Aorta (tissue), 5 donors: Measurements from ENCODE around the gene HINT2. TPM values are rescaled to one million over a fixed set of nuclear protein-coding genes. Genes with fewer than 3 reads are reported as not detected.

Experiments
- ATAC-seq: fragments of 200-7000 bp; cut with Tn5 transposase; one replicate; pipeline ENCODE4 v1.9.1; 2022; ENCODE audit warnings: moderate library complexity; ENCODE audit not compliant: low FRiP score
- DNase-seq, 2 donors: peaks; one replicate each; pipeline ENCODE4 v3.0.0-alpha.2; 2020
- H3K27ac ChIP-seq, 2 donors: one replicate each; pipeline ENCODE4 v1.5.1; 2013; ENCODE audit warnings: low read length in 2 of 2, mild to moderate bottlenecking in 2 of 2, moderate library complexity in 2 of 2, control low read depth in 1 of 2, inconsistent platforms in 1 of 2, low read depth in 1 of 2
- H3K27me3 ChIP-seq, 2 donors: one replicate each; pipeline ENCODE4 v1.6.1; 2013; ENCODE audit warnings: control low read depth in 1 of 2, low read length in 1 of 2, mild to moderate bottlenecking in 1 of 2, moderate library complexity in 1 of 2; ENCODE audit not compliant: insufficient read depth in 2 of 2, control insufficient read depth in 1 of 2
- H3K36me3 ChIP-seq, 2 donors: one replicate each; pipeline ENCODE4 v1.6.1; 2013; ENCODE audit warnings: control low read depth in 1 of 2, low read length in 1 of 2, mild to moderate bottlenecking in 1 of 2; ENCODE audit not compliant: insufficient read depth in 2 of 2, control insufficient read depth in 1 of 2
- H3K4me1 ChIP-seq, 2 donors: one replicate each; pipeline ENCODE4 v1.6.1; 2013; ENCODE audit warnings: low read length in 2 of 2, control low read depth in 1 of 2, mild to moderate bottlenecking in 1 of 2, moderate library complexity in 1 of 2; ENCODE audit not compliant: insufficient read depth in 2 of 2, control insufficient read depth in 1 of 2
- H3K4me3 ChIP-seq, 2 donors: one replicate each; pipeline ENCODE4 v1.5.1; 2013; ENCODE audit warnings: low read length in 2 of 2, control low read depth in 1 of 2, mild to moderate bottlenecking in 1 of 2
- H3K9me3 ChIP-seq: one replicate; pipeline ENCODE4 v1.6.1; 2013; ENCODE audit warnings: mild to moderate bottlenecking, low read length; ENCODE audit not compliant: control insufficient read depth
- WGBS, 2 donors: extraction: QIAGEN DNeasy Blood & Tissue Kit; methylation state at CpG; one replicate each; pipeline ENCODE4 v1.1.7; 2013; 5-methylcytosine and 5-hydroxymethylcytosine counted together
- intact Hi-C, 2 donors: fragments of 100-400 bp; cut with DNase I; formaldehyde crosslinking; loops; one replicate each; pipeline versions ENCODE4 v1.14.2 to v1.15.0; 2022
- long read RNA-seq, 2 donors: library from polyadenylated mRNA; unstranded; transcript quantifications; one replicate each; pipeline ENCODE4 v2.0.0, GENCODE V29; 2020 to 2021
- polyA plus RNA-seq, 2 donors: library from polyadenylated mRNA; stranded (reverse); fragments of 200-250 nt; gene quantifications; one replicate each; pipeline ENCODE4 v1.2.3, GENCODE V29; 2013
- total RNA-seq, 2 donors: library from RNA; stranded (reverse); fragmentation: NEBNext Ultra II Directional; extraction: Animal tissue kit (Norgen Biotek cat#: 25700); gene quantifications; one replicate each; pipeline ENCODE4 v1.2.1, GENCODE V29; 2021
- donor health status: healthy with polysubstance abuse.
- donor health status: Bipolar disorder and iron deficiency.
- donor health status: DM: no; HTN: no; CAD: no.
- donor health status: DM: no; HTN: no; CAD: no.
- donor health status: DM: yes; HTN: yes; CAD: no.

Gene HINT2
- total RNA-seq: 10 to 100 TPM; 21.3 to 26.0 TPM
- polyA plus RNA-seq: 10 to 100 TPM; 34.8 to 61.5 TPM
- long read RNA-seq, donor 1, partial matches to known transcripts: 0 of 5 reads
- long read RNA-seq, donor 1, other reads (novel, unspliced or antisense): 0 of 5 reads
- long read RNA-seq, donor 2, partial matches to known transcripts: 0 of 2 reads
- long read RNA-seq, donor 2, other reads (novel, unspliced or antisense): 0 of 2 reads

DNA sequence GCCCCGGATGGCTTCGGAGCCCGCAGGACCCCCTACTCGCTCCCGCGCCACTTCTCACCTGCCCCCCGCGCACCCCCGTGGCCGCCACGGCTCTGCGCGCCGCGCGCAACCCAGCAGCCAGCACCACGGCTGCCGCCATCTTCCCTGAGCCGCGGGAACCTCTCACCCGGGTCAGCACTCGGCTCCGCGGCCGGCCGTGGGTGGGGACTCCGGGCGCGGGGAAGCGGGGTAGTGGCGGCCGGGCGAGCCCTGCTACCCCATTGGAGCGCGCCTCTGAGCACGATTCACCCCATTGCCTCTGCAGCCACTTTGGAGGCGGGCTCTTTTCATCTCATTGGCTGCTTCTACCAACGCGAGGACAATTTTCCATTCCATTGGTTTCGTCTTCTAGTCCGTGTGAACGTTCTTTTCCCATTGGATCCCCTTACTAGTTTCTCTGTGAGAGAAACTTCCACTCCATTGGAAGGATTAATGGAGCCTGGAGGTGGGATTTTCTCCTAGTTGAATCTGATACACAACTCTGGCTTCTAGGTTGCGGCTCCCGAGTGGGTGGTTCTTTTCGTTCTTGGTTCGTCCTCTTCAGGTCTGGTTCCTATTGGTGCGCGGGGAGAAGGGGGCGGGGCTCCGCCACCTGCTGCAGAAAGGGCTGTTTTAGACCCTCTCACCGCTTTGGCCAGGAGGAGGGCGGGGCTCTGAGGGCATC, at the start of gene HINT2:
HINT2 (minus strand) TSS at position 202 of the 703 bp plus-strand sequence; CDS start at position 139, 63 bp downstream.
- H3K9me3 ChIP-seq: no peaks in the 10 kb centered on the region
- WGBS, 2 donors: 1% methylated on average over 52 of the region's 52 CpGs
- H3K27me3 ChIP-seq: no peaks in the 10 kb centered on the region
- H3K4me1 ChIP-seq: no peaks in the 10 kb centered on the region
- DNase-seq (peak; percentile 97), ATAC-seq (peak; percentile 97)
- H3K4me3 ChIP-seq: peak within 1 kb of the TSS; percentile 71 to 87
- H3K27ac ChIP-seq: peak within 1 kb of the TSS; percentile 58 to 96
- no peaks in the 10 kb centered on the region for H3K36me3 ChIP-seq
- intact Hi-C loops: no loop called here

DNA sequence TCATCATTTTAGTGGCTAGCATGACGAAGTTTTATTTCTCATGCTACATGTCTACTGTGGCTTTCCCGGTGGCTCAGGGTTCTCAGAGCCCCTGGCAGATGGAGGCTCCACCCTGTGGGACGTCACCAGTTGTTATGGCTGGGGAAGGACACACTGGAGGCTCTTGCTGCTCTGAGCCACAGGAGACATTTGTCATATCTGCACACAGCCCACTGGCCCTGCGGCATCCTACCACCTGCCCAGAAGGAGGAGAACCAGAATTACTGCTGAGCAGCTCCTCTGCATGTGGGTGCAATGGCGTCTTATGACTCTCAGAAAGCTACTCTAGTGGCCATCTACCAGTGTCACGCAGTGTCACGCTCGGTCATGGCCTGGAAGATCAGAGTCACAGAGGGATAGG, 48.7 kb upstream of the HINT2 start:
- Histone ChIP-seq H3K4me1 (no peaks in the 10 kb centered on the region), H3K27ac (no peak overlapping the region), H3K27me3 (no peaks in the 10 kb centered on the region), H3K4me3 (no peak overlapping the region), H3K36me3 (no peaks in the 10 kb centered on the region), H3K9me3 (no peaks in the 10 kb centered on the region)
- DNase-seq: no peak
- intact Hi-C loops: no loop called here
- ATAC-seq: no peak
- 69 to 71% methylated on average over 8 of the region's 8 CpGs for WGBS, 2 donors

DNA sequence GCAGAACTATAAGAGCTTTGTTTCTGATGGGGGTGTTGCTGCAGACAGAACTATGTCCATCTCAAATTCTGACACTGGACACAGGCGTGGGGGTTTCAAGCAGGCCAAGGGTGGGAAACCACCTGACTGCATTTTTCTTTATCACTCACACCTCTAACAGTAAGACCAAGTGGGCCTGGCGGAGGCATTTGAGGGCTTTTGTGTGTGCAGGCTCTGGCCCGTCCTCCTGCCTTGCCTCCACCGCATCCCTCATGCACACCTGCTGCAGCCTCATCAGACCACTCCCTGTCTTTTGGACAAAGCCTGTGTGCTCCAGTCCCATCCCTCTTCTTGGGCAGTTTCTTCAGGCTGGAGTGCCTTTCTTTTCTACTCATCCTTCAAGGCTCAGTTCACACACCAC, 47.5 kb upstream of the HINT2 start:
- DNase-seq: no peak
- no peak overlapping the region for H3K4me3 ChIP-seq
- H3K27me3 ChIP-seq: no peaks in the 10 kb centered on the region
- H3K4me1 ChIP-seq: no peaks in the 10 kb centered on the region
- ATAC-seq: peak; percentile 7
- intact Hi-C loops: no loop called here
- no peaks in the 10 kb centered on the region for H3K36me3 ChIP-seq
- 88 to 92% methylated on average over 4 of the region's 4 CpGs for WGBS, 2 donors
- H3K9me3 ChIP-seq: no peaks in the 10 kb centered on the region
- H3K27ac ChIP-seq: no peak overlapping the region

DNA sequence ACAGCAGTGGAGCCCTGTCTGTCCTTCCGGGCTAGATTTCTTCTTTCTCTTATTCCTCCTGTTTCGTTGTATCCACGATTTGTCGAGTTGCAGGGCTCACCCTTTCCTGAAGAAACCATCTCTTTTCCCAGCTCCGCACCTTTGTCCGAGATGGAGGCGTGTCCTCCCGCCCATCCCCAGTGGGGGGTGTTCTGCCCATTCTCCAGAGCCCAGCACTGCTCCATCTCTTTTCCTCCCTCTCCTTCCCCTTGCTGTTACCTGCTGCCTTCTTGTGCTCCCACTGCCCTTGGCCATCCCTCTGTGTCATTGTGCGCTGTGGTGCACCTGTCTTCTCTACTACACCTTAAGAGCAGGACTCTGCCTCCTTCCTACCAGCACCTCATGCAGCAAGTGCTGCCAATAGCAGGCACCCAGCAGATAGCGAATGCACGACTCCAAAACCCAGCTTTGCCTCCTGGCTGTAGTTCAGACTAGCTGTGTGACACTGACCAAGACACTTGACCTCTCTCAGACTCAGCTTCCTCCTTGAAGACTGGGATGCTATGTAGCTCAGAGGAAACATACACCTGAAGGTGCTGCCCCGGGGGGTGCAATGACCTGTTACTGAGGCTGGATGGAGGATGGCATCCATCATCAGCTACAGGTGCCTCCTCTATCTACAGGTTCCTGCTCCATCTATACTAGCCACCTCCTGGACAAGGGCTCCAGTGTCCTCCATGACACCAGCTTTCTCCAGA, 46.5 kb upstream of the HINT2 start:
- no peaks in the 10 kb centered on the region for H3K4me1 ChIP-seq
- H3K27ac ChIP-seq: no peak overlapping the region
- intact Hi-C loops: no loop called here
- DNase-seq (no peak), ATAC-seq (no peak)
- H3K27me3 ChIP-seq: no peaks in the 10 kb centered on the region
- H3K4me3 ChIP-seq: no peak overlapping the region
- no peaks in the 10 kb centered on the region for H3K36me3 ChIP-seq
- 62% methylated on average over 12 of the region's 12 CpGs for WGBS, 2 donors
- no peaks in the 10 kb centered on the region for H3K9me3 ChIP-seq

DNA sequence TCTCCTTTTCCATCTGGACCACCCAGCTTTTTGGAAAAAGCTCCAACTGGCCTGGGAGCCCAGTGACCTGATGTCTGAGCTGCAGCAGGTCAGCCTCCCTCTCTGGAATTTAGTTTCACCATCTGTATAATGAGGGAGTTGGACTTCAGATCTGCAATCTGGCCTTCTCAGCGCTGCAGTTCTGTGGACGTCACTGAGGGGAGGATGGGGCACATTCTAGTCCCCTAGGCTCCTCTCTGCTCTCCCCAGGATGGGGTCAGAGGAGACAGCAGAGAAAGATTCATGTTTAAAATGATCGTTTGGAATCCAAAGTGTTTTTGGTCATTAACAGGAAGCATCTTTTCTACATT, 45.1 kb upstream of the HINT2 start:
- 37 to 52% methylated on average over 3 of the region's 3 CpGs for WGBS, 2 donors

DNA sequence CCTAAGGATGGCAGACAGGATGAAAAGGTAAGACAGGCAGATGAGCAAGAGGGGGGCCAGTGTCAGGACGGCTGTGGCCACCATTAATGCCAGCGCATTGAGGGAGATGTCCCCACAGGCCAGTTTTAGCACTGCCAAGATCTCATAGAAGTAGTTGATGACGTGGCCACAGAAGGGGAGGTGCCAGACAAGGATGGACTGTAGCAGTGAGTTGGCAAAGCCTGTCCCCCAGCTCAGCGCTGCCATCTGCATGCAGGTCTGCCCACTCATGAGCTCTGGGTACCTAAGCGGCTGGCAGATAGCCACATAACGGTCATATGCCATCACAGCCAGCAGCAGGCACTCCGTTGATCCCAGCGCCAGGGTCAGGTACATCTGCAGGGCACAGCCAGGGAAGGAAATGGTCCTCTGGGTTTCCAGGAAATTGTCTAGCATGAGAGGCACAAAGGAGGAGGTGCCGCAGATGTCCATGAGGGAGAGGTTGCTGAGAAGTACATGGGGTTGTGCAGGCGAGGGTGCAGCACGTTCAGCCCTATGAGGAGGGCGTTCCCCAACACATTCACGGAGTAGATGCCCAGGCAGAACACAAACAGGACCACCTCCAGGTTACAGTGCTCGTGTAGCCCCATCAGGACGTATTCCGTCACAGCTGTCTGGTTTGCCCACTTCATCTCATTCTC, 44.6 kb upstream of the HINT2 start:
- Histone ChIP-seq H3K36me3 (no peaks in the 10 kb centered on the region), H3K9me3 (no peaks in the 10 kb centered on the region), H3K27me3 (no peaks in the 10 kb centered on the region), H3K4me1 (no peaks in the 10 kb centered on the region), H3K27ac (no peak overlapping the region), H3K4me3 (no peak overlapping the region)
- intact Hi-C loops: no loop called here
- ATAC-seq (no peak), DNase-seq (no peak)
- WGBS, 2 donors: 45 to 53% methylated on average over 16 of the region's 16 CpGs

More for the DNA sequence above, 45.1 kb upstream of the HINT2 start:
- DNase-seq (no peak), ATAC-seq (no peak)
- no peaks in the 10 kb centered on the region for H3K9me3 ChIP-seq
- H3K27me3 ChIP-seq: no peaks in the 10 kb centered on the region
- H3K4me3 ChIP-seq: no peak overlapping the region
- no peaks in the 10 kb centered on the region for H3K4me1 ChIP-seq
- no peaks in the 10 kb centered on the region for H3K36me3 ChIP-seq
- no peak overlapping the region for H3K27ac ChIP-seq
- intact Hi-C loops: no loop called here

DNA sequence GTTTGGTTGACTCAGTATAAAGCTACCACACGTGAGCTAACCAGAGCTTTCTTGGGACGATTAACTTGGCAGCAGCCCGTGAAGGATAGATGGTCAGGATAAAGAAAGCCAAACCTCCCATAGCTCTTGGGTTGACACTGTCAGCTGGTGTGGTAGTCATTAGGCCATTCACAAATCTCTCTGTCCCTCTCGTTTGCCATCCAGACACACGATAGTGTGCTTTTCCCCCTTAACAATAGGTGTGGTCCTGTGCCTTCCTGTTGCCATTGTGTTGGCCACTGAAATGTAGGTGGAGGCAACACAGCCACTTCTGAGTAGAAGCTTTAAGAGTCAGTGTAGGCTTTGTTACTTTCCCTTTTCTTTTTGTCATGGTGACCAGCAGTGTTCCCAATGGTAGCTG, 43.6 kb upstream of the HINT2 start:
- intact Hi-C loops: no loop called here

DNA sequence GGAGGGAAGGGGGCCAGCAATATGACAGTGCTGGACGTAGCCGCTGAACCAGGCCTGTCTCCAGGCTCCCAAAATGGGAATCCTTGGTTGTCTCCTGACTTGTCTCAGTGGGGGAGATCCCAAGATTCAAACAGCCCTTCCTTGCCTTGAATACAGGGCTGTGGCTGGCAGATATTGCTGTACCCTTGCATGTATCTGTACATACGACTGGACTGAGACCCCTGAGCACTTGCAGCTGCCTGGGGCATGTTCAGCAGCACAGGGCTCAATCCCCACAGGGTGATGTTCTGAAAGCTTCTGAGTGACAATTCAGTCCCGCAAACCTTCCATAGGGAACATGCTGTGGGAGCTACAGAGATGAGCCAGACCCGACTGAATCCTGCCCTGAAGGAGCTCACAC, 42.0 kb upstream of the HINT2 start:
- H3K4me1 ChIP-seq: no peaks in the 10 kb centered on the region
- no peaks in the 10 kb centered on the region for H3K27me3 ChIP-seq
- no peak overlapping the region for H3K27ac ChIP-seq
- intact Hi-C loops: no loop called here
- H3K36me3 ChIP-seq: peaks cover 0 to 1% of the 10 kb centered on the region in 2 donors
- DNase-seq (no peak), ATAC-seq (no peak)
- 84 to 85% methylated on average over 5 of the region's 5 CpGs for WGBS, 2 donors
- no peaks in the 10 kb centered on the region for H3K9me3 ChIP-seq
- H3K4me3 ChIP-seq: no peak overlapping the region

More for the DNA sequence above, 43.6 kb upstream of the HINT2 start:
- 66 to 78% methylated on average over 5 of the region's 5 CpGs for WGBS, 2 donors
- no peak for ATAC-seq
- H3K36me3 ChIP-seq: no peaks in the 10 kb centered on the region
- H3K9me3 ChIP-seq: no peaks in the 10 kb centered on the region
- no peak overlapping the region for H3K27ac ChIP-seq
- H3K27me3 ChIP-seq: no peaks in the 10 kb centered on the region
- no peaks in the 10 kb centered on the region for H3K4me1 ChIP-seq
- H3K4me3 ChIP-seq: no peak overlapping the region
- DNase-seq: no peak
